ENCODE measurements around the gene RNF34. TPM values are rescaled to one million over a fixed set of nuclear protein-coding genes. Genes with fewer than 3 reads are reported as not detected.

The RNF34 gene
- total RNA-seq, 5 donors from 2014 or later (not counting 1 experiment from before 2014, with no cell fraction given) = 71.8 to 94.5 (median 80.8) TPM

DNA sequence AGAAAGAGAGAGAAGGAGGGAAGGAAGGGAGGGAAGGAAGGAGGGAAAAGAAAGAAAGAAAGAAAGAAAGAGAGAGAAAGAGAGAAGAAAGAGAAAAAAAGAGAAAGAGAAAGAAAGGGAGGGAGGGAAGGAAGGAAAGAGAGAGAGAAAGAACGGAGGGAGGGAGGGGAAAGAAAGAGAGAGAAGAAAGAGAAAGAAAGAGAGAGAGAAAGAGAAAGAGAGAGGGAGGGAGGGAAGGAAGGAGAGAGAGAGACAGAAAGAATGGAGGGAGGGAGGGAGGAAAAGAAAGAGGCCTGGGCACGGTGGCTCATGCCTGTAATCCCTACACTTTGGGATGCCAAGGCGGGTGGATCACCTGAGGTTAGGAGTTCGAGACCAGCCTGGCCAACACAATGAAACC, 42.6 kb upstream of the RNF34 start:
- peaks cover 9 to 11% (median 9%) of the 10 kb centered on the region in 3 donors for H3K4me1 Mint-ChIP-seq
- DNase-seq (no peak), ATAC-seq (replicated peaks in 1 of 4) (no peak)
- no peaks in the 10 kb centered on the region for H3K9me3 ChIP-seq
- no peak overlapping the region for H3K4me3 ChIP-seq (ENCODE audit: control insufficient read depth in 1 of 2, extremely low read depth in 1 of 2, low read length in 1 of 2)
- POLR2A ChIA-PET = no interaction called here
- WGBS (ENCODE audit: insufficient coverage) = 50% methylated on average over 1 of the region's 4 CpGs
- H3K4me1 ChIP-seq (ENCODE audit: control insufficient read depth in 1 of 2, extremely low read depth in 1 of 2, insufficient read depth in 2 of 2, low read length in 2 of 2) = peaks cover 2 to 5% of the 10 kb centered on the region in 2 experiments
- peaks cover 0 to 4% of the 10 kb centered on the region in 2 experiments for H3K27me3 ChIP-seq (replicated peaks in 1 of 2; ENCODE audit: control insufficient read depth in 2 of 2, extremely low read depth in 1 of 2, insufficient read depth in 2 of 2, low read length in 1 of 2)
- H3K36me3 Mint-ChIP-seq = no peaks in the 10 kb centered on the region
- no peaks in the 10 kb centered on the region for H3K27me3 Mint-ChIP-seq
- CTCF ChIA-PET = no interaction called here
- no peaks in the 10 kb centered on the region for H3K36me3 ChIP-seq (ENCODE audit: control insufficient read depth in 2 of 2, extremely low read depth in 1 of 2, insufficient read depth in 1 of 2, low read length in 1 of 2)
- H3K27ac ChIP-seq (ENCODE audit: low read length) = no peak overlapping the region
- no peaks in the 10 kb centered on the region for H3K9me3 Mint-ChIP-seq
- H3K4me3 Mint-ChIP-seq = no peak overlapping the region
- H3K27ac Mint-ChIP-seq = no peak overlapping the region

DNA sequence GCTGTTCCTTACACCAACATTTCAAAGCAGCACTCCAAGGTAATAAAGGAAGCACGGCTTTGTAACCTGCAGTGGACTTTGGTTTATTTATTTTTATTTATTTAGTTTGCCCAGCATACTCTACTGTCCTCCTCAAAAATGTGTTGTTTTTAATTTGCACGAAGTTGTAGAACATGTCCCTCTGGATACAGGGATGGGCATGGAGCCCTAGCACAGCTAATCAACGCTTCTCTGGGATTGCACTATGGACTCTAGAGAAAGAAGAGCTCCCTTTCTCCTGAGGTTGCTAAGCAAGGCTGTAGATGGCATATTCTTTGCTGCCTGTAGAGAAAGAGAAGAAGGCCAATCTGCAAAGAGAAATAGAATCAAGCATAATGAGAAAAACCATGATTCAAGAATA, 41.8 kb upstream of the RNF34 start:
- ChIA-PET CTCF (no interaction called here), POLR2A (no interaction called here)
- H3K4me1 ChIP-seq (ENCODE audit: control insufficient read depth in 1 of 2, extremely low read depth in 1 of 2, insufficient read depth in 2 of 2, low read length in 2 of 2) = peaks cover under 1% of the 10 kb centered on the region in 2 experiments
- ATAC-seq (replicated peaks in 1 of 4) (no peak), DNase-seq (no peak)
- Mint-ChIP-seq H3K4me3 (no peak overlapping the region), H3K27me3 (no peaks in the 10 kb centered on the region), H3K27ac (no peak overlapping the region), H3K9me3 (no peaks in the 10 kb centered on the region), H3K4me1 (peaks cover 4% of the 10 kb centered on the region in 3 donors), H3K36me3 (no peaks in the 10 kb centered on the region)
- H3K4me3 ChIP-seq (ENCODE audit: control insufficient read depth in 1 of 2, extremely low read depth in 1 of 2, low read length in 1 of 2) = no peak overlapping the region
- no CpG with 5 or more reads among the region's 3 CpGs for WGBS (ENCODE audit: insufficient coverage)
- H3K27ac ChIP-seq (ENCODE audit: low read length) = no peak overlapping the region
- H3K36me3 ChIP-seq (ENCODE audit: control insufficient read depth in 2 of 2, extremely low read depth in 1 of 2, insufficient read depth in 1 of 2, low read length in 1 of 2) = no peaks in the 10 kb centered on the region
- H3K9me3 ChIP-seq = no peaks in the 10 kb centered on the region
- H3K27me3 ChIP-seq (replicated peaks in 1 of 2; ENCODE audit: control insufficient read depth in 2 of 2, extremely low read depth in 1 of 2, insufficient read depth in 2 of 2, low read length in 1 of 2) = peaks cover 0 to 4% of the 10 kb centered on the region in 2 experiments

DNA sequence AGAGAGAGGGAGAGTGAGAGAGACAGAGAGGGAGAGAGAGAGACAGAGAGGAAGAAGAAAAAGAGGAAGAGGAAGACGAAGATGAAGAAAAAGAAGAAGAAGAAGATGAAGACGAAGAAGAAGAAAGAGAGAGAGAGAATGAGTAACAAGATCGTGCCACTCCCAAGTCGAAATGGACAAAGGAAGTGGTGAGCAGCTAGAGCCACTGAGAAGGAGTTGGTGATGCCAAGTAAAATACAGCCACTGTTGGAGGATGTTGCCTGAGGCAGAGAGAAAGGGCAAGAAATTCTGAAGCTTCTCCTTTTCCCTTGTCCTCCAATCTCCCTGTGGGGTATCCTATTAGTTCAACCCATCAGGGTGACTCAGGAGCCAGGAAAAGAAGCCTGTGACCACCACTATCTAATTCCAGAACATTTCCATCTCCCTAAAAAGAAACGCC, 35.2 kb upstream of the RNF34 start:
- no peaks in the 10 kb centered on the region for H3K4me1 ChIP-seq (ENCODE audit: control insufficient read depth in 1 of 2, extremely low read depth in 1 of 2, insufficient read depth in 2 of 2, low read length in 2 of 2)
- POLR2A ChIA-PET = no interaction called here
- Mint-ChIP-seq H3K9me3 (no peaks in the 10 kb centered on the region), H3K4me3 (no peak overlapping the region), H3K27me3 (peaks cover 13 to 14% of the 10 kb centered on the region in 2 donors), H3K36me3 (no peaks in the 10 kb centered on the region), H3K4me1 (no peaks in the 10 kb centered on the region), H3K27ac (no peak overlapping the region)
- CTCF ChIA-PET = no interaction called here
- H3K36me3 ChIP-seq (ENCODE audit: control insufficient read depth in 2 of 2, extremely low read depth in 1 of 2, insufficient read depth in 1 of 2, low read length in 1 of 2) = no peaks in the 10 kb centered on the region
- ATAC-seq (replicated peaks in 1 of 4) = no peak
- DNase-seq = no peak
- H3K27ac ChIP-seq (ENCODE audit: low read length) = no peak overlapping the region
- WGBS (ENCODE audit: insufficient coverage) = 49% methylated on average over 4 of the region's 5 CpGs
- H3K9me3 ChIP-seq = no peaks in the 10 kb centered on the region
- H3K27me3 ChIP-seq (replicated peaks in 1 of 2; ENCODE audit: control insufficient read depth in 2 of 2, extremely low read depth in 1 of 2, insufficient read depth in 2 of 2, low read length in 1 of 2) = peaks cover 0 to 19% of the 10 kb centered on the region in 2 experiments
- no peak overlapping the region for H3K4me3 ChIP-seq (ENCODE audit: control insufficient read depth in 1 of 2, extremely low read depth in 1 of 2, low read length in 1 of 2)

DNA sequence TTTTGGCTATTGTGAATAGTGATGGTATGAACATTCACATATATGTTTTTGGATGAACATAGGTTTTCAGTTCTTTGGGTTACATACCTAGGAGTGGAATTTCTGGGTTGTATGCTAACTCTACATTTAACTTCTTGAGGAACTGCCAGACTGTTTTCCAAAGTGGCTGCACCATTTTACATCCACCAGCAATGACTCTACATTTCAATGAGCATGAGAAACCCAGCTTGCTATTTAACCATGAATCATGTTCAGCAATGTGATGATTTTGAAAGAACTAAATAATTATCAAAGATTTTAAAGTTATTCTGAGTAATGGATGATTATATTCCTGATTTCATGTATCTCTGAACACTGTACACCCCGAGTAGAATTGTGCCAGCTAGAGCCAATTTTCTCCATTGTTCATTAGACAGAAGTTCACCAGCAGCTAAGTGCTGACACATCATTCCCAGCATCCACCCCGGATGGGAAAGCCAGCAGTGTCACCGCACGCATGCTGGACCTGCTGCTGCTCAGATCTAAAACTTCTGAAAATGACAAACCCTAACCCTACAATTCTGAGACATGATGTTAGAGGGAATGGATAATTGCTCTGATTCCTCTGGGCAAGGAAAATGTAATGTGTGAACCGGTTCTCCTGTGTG, 34.4 kb upstream of the RNF34 start:
- ATAC-seq (replicated peaks in 1 of 4) = no peak
- Mint-ChIP-seq H3K27me3 (peaks cover 13 to 14% of the 10 kb centered on the region in 2 donors), H3K36me3 (no peaks in the 10 kb centered on the region), H3K4me3 (no peak overlapping the region), H3K9me3 (no peaks in the 10 kb centered on the region), H3K4me1 (no peaks in the 10 kb centered on the region), H3K27ac (no peak overlapping the region)
- no peaks in the 10 kb centered on the region for H3K36me3 ChIP-seq (ENCODE audit: control insufficient read depth in 2 of 2, extremely low read depth in 1 of 2, insufficient read depth in 1 of 2, low read length in 1 of 2)
- DNase-seq = no peak
- H3K4me3 ChIP-seq (ENCODE audit: control insufficient read depth in 1 of 2, extremely low read depth in 1 of 2, low read length in 1 of 2) = no peak overlapping the region
- ChIA-PET CTCF (no interaction called here), POLR2A (no interaction called here)
- 71% methylated on average over 1 of the region's 5 CpGs for WGBS (ENCODE audit: insufficient coverage)
- no peak overlapping the region for H3K27ac ChIP-seq (ENCODE audit: low read length)
- no peaks in the 10 kb centered on the region for H3K4me1 ChIP-seq (ENCODE audit: control insufficient read depth in 1 of 2, extremely low read depth in 1 of 2, insufficient read depth in 2 of 2, low read length in 2 of 2)
- H3K9me3 ChIP-seq = no peaks in the 10 kb centered on the region
- H3K27me3 ChIP-seq (replicated peaks in 1 of 2; ENCODE audit: control insufficient read depth in 2 of 2, extremely low read depth in 1 of 2, insufficient read depth in 2 of 2, low read length in 1 of 2) = peaks cover 0 to 19% of the 10 kb centered on the region in 2 experiments

DNA sequence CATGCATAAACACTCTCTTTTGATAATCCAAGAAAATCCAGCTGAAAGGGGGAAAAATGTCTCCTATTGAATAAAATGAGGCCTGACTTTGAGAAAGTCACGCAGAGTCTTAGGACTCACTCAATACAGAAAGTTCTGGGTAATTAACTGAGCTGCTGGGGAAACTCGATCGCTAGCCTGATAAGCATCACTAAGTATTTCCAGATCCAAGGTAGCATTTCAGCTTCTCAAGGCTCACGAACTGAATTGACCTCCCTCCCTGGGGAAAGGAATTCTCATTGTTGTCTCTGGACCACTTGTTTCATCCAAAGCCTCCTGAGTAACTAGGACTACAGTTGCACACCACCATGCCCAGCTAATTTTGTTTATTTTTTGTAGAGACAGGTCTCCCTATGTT, 33.9 kb upstream of the RNF34 start:
- Mint-ChIP-seq H3K27ac (no peak overlapping the region), H3K27me3 (peaks cover 13 to 14% of the 10 kb centered on the region in 2 donors), H3K9me3 (no peaks in the 10 kb centered on the region), H3K4me3 (no peak overlapping the region), H3K4me1 (no peaks in the 10 kb centered on the region), H3K36me3 (no peaks in the 10 kb centered on the region)
- H3K9me3 ChIP-seq = no peaks in the 10 kb centered on the region
- no peaks in the 10 kb centered on the region for H3K36me3 ChIP-seq (ENCODE audit: control insufficient read depth in 2 of 2, extremely low read depth in 1 of 2, insufficient read depth in 1 of 2, low read length in 1 of 2)
- ChIA-PET POLR2A (no interaction called here), CTCF (no interaction called here)
- H3K27me3 ChIP-seq (replicated peaks in 1 of 2; ENCODE audit: control insufficient read depth in 2 of 2, extremely low read depth in 1 of 2, insufficient read depth in 2 of 2, low read length in 1 of 2) = peaks cover 0 to 19% of the 10 kb centered on the region in 2 experiments
- DNase-seq (no peak), ATAC-seq (replicated peaks in 1 of 4) (no peak)
- no peak overlapping the region for H3K27ac ChIP-seq (ENCODE audit: low read length)
- WGBS (ENCODE audit: insufficient coverage) = 67% methylated on average over 1 of the region's 4 CpGs
- H3K4me1 ChIP-seq (ENCODE audit: control insufficient read depth in 1 of 2, extremely low read depth in 1 of 2, insufficient read depth in 2 of 2, low read length in 2 of 2) = no peaks in the 10 kb centered on the region
- no peak overlapping the region for H3K4me3 ChIP-seq (ENCODE audit: control insufficient read depth in 1 of 2, extremely low read depth in 1 of 2, low read length in 1 of 2)

DNA sequence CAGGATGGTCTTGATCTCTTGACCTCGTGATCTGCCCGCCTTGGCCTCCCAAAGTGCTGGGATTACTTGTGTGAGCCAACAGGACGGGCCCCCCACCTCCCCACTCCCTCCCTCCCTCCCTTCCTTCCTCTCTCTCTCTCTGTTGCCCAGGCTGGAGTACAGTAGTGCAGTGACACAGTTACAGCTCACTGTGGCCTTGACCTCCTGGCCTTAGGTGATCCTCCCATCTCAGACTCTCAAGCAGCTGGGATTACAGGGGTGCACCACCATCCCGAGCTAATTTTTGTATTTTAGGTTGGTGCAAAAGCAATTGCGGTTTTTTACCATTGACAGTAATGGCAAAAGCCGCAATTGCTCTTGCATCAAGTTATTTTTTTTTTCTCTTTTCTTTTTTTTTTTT, 28.5 kb upstream of the RNF34 start:
- no peak overlapping the region for H3K4me3 ChIP-seq (ENCODE audit: control insufficient read depth in 1 of 2, extremely low read depth in 1 of 2, low read length in 1 of 2)
- DNase-seq (no peak), ATAC-seq (replicated peaks in 1 of 4) (no peak)
- H3K27me3 ChIP-seq (replicated peaks in 1 of 2; ENCODE audit: control insufficient read depth in 2 of 2, extremely low read depth in 1 of 2, insufficient read depth in 2 of 2, low read length in 1 of 2) = peaks cover 0 to 7% of the 10 kb centered on the region in 2 experiments
- no peak overlapping the region for H3K27ac Mint-ChIP-seq
- WGBS (ENCODE audit: insufficient coverage) = 61% methylated on average over 2 of the region's 6 CpGs
- H3K36me3 ChIP-seq (ENCODE audit: control insufficient read depth in 2 of 2, extremely low read depth in 1 of 2, insufficient read depth in 1 of 2, low read length in 1 of 2) = no peaks in the 10 kb centered on the region
- no peaks in the 10 kb centered on the region for H3K4me1 Mint-ChIP-seq
- no peak overlapping the region for H3K27ac ChIP-seq (ENCODE audit: low read length)
- H3K27me3 Mint-ChIP-seq = no peaks in the 10 kb centered on the region
- H3K9me3 ChIP-seq = no peaks in the 10 kb centered on the region
- CTCF ChIA-PET = interaction anchor here in 1 of 2 donors (0.7 kb wide), 1 partner anchor 70 kb away, joined by 4 read pairs; no protein-coding TSS in a partner anchor
- H3K4me1 ChIP-seq (ENCODE audit: control insufficient read depth in 1 of 2, extremely low read depth in 1 of 2, insufficient read depth in 2 of 2, low read length in 2 of 2) = no peaks in the 10 kb centered on the region
- no peak overlapping the region for H3K4me3 Mint-ChIP-seq
- POLR2A ChIA-PET = no interaction called here
- H3K9me3 Mint-ChIP-seq = no peaks in the 10 kb centered on the region
- no peaks in the 10 kb centered on the region for H3K36me3 Mint-ChIP-seq
